ENCODE measurements around the gene DALRD3. TPM values are rescaled to one million over a fixed set of nuclear protein-coding genes. Genes with fewer than 3 reads are reported as not detected.

DALRD3 gene, protein sequence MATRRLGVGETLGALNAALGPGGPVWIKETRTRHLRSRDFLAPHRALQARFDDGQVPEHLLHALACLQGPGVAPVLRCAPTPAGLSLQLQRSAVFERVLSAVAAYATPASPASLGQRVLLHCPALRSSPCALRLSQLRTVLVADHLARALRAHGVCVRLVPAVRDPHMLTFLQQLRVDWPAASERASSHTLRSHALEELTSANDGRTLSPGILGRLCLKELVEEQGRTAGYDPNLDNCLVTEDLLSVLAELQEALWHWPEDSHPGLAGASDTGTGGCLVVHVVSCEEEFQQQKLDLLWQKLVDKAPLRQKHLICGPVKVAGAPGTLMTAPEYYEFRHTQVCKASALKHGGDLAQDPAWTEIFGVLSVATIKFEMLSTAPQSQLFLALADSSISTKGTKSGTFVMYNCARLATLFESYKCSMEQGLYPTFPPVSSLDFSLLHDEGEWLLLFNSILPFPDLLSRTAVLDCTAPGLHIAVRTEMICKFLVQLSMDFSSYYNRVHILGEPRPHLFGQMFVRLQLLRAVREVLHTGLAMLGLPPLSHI
- 35.7 and 37.4 TPM in 2 replicates for total RNA-seq

DNA sequence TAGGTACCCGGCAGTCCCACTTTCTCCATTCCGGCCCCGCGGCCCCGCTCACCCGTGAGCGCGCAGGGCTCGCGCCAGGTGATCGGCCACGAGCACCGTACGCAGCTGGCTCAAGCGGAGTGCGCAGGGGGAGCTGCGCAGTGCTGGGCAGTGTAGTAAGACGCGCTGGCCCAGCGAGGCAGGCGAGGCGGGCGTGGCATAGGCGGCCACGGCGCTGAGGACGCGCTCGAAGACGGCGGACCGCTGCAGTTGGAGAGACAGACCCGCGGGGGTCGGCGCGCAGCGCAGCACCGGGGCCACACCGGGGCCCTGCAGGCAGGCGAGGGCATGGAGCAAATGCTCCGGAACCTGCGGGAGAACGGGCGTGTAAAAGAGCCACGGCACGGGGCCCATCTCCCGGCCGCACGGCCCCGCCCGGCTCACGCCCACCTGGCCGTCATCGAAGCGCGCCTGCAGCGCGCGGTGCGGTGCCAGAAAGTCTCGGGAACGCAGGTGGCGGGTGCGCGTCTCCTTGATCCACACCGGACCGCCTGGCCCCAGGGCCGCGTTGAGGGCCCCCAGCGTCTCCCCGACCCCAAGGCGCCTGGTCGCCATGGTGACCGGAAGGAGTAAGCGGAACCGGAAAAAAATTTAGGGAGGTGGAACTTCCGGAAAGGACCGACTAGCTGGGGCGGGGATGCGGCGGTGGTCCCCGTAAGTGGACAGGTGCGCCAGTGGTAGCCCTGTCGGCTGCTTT is at the start of gene DALRD3:
Gene DALRD3 (minus strand): TSS at position 610 of the 736 bp plus-strand sequence. CDS start 16 bp downstream, at position 594.
- H3K27ac Mint-ChIP-seq, result peak within 1 kb of the TSS; percentile 86
- peak within 1 kb of the TSS; percentile 91 for H3K4me3 Mint-ChIP-seq
- peaks cover 17% of the 10 kb centered on the region for H3K4me1 Mint-ChIP-seq (ENCODE audit: low read depth)
- H3K9me3 Mint-ChIP-seq, result no peaks in the 10 kb centered on the region
- DNase-seq (ENCODE audit: low spot score), result peak; percentile 65
- intact Hi-C loops (cut with micrococcal nuclease), result loop anchor here (1.0 kb wide), 2 partner anchors 11 to 29 kb away; partner anchors contain the start of gene WDR6
- H3K36me3 Mint-ChIP-seq (ENCODE audit: low read depth), result peaks cover 23% of the 10 kb centered on the region
- no peaks in the 10 kb centered on the region for H3K27me3 Mint-ChIP-seq (ENCODE audit: insufficient read depth)

DNA sequence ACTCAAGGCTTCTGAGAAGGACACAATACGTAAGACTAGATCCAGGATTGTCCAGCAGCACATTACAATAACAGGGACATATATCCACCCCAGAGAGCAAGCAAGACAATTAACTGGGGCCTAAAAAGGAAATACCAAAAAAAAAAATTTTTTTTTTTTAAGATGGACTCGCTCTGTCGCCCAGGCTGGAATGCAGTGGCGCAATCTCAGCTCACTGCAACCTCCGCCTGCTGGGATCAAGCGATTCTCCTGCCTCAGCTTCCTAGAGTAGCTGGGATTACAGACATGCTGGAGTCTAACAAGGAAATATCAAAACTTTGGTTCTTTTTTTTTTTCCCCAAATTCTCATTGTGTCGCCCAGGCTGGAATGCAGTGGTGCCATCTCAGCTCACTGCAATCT is 39.6 kb upstream of the DALRD3 start:
- Mint-ChIP-seq H3K27ac (no peak overlapping the region), H3K4me3 (no peak overlapping the region), H3K27me3 (ENCODE audit: insufficient read depth) (no peaks in the 10 kb centered on the region), H3K4me1 (ENCODE audit: low read depth) (no peaks in the 10 kb centered on the region), H3K36me3 (ENCODE audit: low read depth) (peaks cover 30% of the 10 kb centered on the region), H3K9me3 (no peaks in the 10 kb centered on the region)
- no peak for DNase-seq (ENCODE audit: low spot score)
- intact Hi-C loops (cut with micrococcal nuclease), result no loop called here

DNA sequence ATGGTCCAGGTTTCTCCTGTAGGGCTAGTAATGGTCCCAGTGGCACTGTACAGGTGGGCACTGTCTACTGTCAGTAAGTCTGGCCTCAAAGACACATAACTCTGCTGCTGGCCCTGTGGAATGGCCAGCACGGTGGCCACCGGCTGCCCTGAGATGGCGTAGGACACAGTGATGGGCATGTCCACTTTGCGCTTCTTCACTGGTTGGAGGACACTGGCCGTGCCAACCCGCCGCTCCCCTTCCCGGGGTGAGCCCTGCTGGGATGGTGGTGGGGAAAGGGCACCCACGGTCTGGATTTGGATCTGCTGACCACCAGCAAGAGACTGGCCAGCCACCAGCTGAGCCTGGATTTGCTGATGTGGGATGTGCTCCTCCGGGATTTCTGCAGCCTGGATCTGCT is 38.9 kb upstream of the DALRD3 start:
- no peaks in the 10 kb centered on the region for H3K27me3 Mint-ChIP-seq (ENCODE audit: insufficient read depth)
- no peaks in the 10 kb centered on the region for H3K4me1 Mint-ChIP-seq (ENCODE audit: low read depth)
- no peaks in the 10 kb centered on the region for H3K9me3 Mint-ChIP-seq
- DNase-seq (ENCODE audit: low spot score), result no peak
- H3K27ac Mint-ChIP-seq, result no peak overlapping the region
- H3K4me3 Mint-ChIP-seq, result no peak overlapping the region
- H3K36me3 Mint-ChIP-seq (ENCODE audit: low read depth), result peaks cover 32% of the 10 kb centered on the region
- intact Hi-C loops (cut with micrococcal nuclease), result no loop called here

DNA sequence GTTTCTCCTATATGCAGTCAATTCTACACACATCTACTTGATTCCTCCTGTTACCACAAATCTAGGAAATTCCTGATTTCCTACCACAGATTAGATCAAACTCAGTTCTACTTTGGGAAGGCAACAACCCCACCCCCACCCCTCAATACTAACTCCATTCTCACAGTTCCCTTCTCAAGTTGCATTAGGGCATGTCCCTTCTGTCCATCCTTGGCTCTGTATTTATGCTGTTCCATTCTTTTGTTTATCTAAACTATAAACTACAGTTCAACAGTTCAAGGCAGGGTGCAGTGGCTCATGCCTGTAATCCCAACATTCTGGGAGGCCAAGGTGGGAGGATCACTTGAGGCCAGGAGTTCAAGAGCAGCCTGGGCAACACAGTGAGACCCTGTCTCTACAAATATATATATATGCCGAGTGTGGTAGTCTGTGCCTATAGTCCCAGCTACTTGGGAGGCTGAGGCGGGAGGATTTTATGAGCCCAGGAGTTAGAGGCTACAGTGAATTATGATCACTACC is 36.0 kb upstream of the DALRD3 start:
- H3K4me3 Mint-ChIP-seq, result no peak overlapping the region
- no peaks in the 10 kb centered on the region for H3K4me1 Mint-ChIP-seq (ENCODE audit: low read depth)
- no peak overlapping the region for H3K27ac Mint-ChIP-seq
- H3K27me3 Mint-ChIP-seq (ENCODE audit: insufficient read depth), result no peaks in the 10 kb centered on the region
- DNase-seq (ENCODE audit: low spot score), result no peak
- intact Hi-C loops (cut with micrococcal nuclease), result no loop called here
- no peaks in the 10 kb centered on the region for H3K9me3 Mint-ChIP-seq
- peaks cover 44% of the 10 kb centered on the region for H3K36me3 Mint-ChIP-seq (ENCODE audit: low read depth)

DNA sequence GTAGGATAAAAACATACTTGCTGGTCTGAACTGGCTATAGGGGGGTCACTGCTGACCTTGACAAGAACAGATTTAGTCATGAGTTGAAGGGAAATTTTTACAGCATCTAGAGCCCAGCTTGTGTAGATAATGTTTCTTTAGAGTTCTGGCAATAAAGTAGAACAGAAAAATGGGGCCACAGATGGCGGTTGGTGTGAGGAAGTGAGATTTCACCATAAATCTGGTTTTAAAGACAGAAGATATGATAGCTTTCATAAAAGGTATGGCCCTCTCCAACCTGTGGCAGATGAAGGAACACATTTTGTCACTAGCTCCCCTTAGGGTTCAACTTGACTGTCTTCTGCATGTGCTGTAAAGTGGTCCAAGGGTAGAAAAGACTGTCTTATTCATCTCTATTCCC is 35.2 kb upstream of the DALRD3 start:
- no peaks in the 10 kb centered on the region for H3K4me1 Mint-ChIP-seq (ENCODE audit: low read depth)
- H3K36me3 Mint-ChIP-seq (ENCODE audit: low read depth), result peaks cover 44% of the 10 kb centered on the region
- no peaks in the 10 kb centered on the region for H3K27me3 Mint-ChIP-seq (ENCODE audit: insufficient read depth)
- intact Hi-C loops (cut with micrococcal nuclease), result no loop called here
- no peaks in the 10 kb centered on the region for H3K9me3 Mint-ChIP-seq
- DNase-seq (ENCODE audit: low spot score), result no peak
- no peak overlapping the region for H3K4me3 Mint-ChIP-seq
- H3K27ac Mint-ChIP-seq, result no peak overlapping the region

DNA sequence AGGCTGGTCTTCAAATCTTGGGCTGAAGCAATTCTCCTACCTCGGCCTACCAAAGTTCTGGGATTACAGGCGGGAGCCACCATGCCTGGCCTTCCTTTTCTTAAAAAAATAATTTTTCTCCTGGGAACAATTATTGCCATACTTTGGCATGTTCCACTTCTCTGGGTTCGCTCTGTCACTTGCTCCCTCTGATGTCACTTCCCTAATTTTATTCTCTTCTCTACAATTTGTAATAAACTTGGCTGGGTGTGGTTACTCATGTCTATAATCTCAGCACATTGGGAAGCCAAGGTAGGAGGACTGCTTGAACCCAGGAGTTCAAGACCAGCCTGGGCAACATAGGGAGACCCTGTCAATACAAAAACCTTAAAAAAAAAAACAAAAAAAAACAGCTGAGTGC is 16.9 kb upstream of the DALRD3 start:
- Mint-ChIP-seq H3K4me3 (no peak overlapping the region), H3K27me3 (ENCODE audit: insufficient read depth) (no peaks in the 10 kb centered on the region), H3K36me3 (ENCODE audit: low read depth) (peaks cover 34% of the 10 kb centered on the region), H3K4me1 (ENCODE audit: low read depth) (peaks cover 5% of the 10 kb centered on the region), H3K27ac (no peak overlapping the region), H3K9me3 (no peaks in the 10 kb centered on the region)
- no peak for DNase-seq (ENCODE audit: low spot score)
- intact Hi-C loops (cut with micrococcal nuclease), result no loop called here

DNA sequence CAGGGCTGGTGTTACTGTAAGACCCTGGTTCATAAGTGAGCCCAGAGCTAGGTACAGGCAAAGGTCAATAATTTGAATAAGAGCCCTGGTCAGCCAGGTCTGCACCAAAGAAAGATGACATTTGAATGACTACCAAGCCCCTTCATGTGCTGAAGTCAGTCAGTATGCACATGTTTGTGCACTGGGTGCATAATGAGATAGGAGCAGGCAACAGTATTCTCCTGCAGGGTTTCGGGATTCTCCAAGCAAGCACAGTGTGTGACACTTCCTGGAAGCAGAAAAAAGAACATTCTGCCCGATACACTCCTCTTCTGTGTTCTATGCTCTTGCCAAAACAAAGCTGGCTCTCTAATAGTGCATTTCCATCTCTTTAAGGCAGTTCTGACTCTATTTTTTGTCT is 16.3 kb upstream of the DALRD3 start:
- DNase-seq (ENCODE audit: low spot score), result no peak
- Mint-ChIP-seq H3K27me3 (ENCODE audit: insufficient read depth) (no peaks in the 10 kb centered on the region), H3K4me3 (no peak overlapping the region), H3K27ac (no peak overlapping the region), H3K9me3 (no peaks in the 10 kb centered on the region), H3K36me3 (ENCODE audit: low read depth) (peaks cover 35% of the 10 kb centered on the region), H3K4me1 (ENCODE audit: low read depth) (peaks cover 10% of the 10 kb centered on the region)
- intact Hi-C loops (cut with micrococcal nuclease), result no loop called here

DNA sequence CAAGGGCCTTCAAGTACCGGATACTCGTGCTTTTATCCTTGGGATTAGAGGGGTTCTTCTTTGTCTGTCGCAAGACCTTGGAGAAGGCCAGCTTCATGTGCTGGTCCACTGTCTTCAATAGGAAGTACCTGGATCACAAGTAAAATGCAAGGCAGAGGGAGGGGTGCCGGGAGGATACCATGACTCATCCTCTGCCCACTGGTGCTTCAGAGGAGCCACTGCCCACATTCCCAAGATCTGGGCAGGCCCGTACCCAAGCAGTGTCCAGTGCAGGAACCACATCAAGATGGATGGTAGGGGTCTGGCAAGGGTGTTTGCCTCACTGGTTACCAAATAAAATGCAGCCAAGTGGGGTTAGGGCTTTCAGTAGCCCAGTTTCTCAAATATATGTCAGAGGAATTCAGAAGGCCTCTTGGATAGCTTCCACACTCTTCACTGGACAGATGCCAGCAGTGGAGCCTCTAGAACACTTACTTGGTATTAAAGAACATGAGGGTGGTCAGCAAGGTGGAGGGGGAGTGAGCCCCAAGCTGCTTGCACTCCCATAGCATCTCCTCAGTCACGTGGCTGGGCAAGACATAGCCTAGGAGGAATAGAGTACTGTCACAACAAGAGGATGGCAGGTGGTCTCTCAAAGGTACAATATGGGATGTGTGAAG is 14.4 kb upstream of the DALRD3 start:
- Mint-ChIP-seq H3K4me1 (ENCODE audit: low read depth) (peaks cover 26% of the 10 kb centered on the region), H3K27ac (no peak overlapping the region), H3K36me3 (ENCODE audit: low read depth) (peaks cover 48% of the 10 kb centered on the region), H3K27me3 (ENCODE audit: insufficient read depth) (no peaks in the 10 kb centered on the region), H3K9me3 (no peaks in the 10 kb centered on the region), H3K4me3 (no peak overlapping the region)
- DNase-seq (ENCODE audit: low spot score), result no peak
- intact Hi-C loops (cut with micrococcal nuclease), result no loop called here

DNA sequence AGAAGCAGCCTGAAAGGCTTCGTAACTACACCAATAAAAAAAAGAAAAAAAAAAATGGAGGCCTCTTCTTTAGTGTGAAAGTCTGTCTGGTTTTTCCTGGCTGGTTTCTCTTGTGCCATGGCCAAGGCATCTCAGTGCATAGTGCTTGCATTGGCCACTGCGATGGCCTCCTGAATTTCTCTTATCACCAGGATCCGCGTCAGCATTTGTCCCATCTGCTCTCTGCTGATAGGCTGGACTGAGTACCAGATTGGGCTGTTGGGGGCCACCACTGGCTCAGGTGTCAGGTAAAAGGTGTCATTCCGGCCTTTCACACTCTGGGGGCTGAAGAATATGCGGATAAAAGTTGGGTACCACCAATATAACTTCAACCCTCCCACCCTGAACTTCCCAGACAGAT is 11.9 kb upstream of the DALRD3 start:
- Mint-ChIP-seq H3K4me3 (no peak overlapping the region), H3K4me1 (ENCODE audit: low read depth) (peaks cover 44% of the 10 kb centered on the region), H3K27ac (no peak overlapping the region), H3K36me3 (ENCODE audit: low read depth) (peaks cover 63% of the 10 kb centered on the region), H3K9me3 (no peaks in the 10 kb centered on the region), H3K27me3 (ENCODE audit: insufficient read depth) (no peaks in the 10 kb centered on the region)
- DNase-seq (ENCODE audit: low spot score), result no peak
- intact Hi-C loops (cut with micrococcal nuclease), result no loop called here

DNA sequence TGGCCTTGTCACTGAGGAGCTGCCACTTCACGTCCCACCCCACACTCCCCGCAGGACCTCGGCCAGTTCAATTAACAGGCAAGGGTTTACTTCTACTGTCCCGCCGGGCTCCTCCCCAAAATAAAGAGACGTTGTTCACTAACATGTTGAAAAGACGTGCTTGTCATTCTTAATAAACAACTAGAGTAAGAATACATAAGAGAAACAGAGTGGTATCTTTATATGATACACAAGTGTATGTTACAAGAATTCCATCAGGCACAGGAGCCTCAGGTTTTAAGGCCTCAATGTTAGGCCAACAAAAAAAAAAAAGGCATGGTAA is 11.1 kb upstream of the DALRD3 start:
- DNase-seq (ENCODE audit: low spot score), result no peak
- peak overlapping the region; percentile 93 for H3K4me3 Mint-ChIP-seq
- H3K27me3 Mint-ChIP-seq (ENCODE audit: insufficient read depth), result no peaks in the 10 kb centered on the region
- peaks cover 65% of the 10 kb centered on the region for H3K36me3 Mint-ChIP-seq (ENCODE audit: low read depth)
- no peaks in the 10 kb centered on the region for H3K9me3 Mint-ChIP-seq
- peak overlapping the region; percentile 90 for H3K27ac Mint-ChIP-seq
- peaks cover 47% of the 10 kb centered on the region for H3K4me1 Mint-ChIP-seq (ENCODE audit: low read depth)
- intact Hi-C loops (cut with micrococcal nuclease), result loop anchor here (1.0 to 10.0 kb wide), 8 partner anchors 8 to 643 kb away; partner anchors contain the start of genes APEH, ATRIP, CCDC51 and IP6K2

DNA sequence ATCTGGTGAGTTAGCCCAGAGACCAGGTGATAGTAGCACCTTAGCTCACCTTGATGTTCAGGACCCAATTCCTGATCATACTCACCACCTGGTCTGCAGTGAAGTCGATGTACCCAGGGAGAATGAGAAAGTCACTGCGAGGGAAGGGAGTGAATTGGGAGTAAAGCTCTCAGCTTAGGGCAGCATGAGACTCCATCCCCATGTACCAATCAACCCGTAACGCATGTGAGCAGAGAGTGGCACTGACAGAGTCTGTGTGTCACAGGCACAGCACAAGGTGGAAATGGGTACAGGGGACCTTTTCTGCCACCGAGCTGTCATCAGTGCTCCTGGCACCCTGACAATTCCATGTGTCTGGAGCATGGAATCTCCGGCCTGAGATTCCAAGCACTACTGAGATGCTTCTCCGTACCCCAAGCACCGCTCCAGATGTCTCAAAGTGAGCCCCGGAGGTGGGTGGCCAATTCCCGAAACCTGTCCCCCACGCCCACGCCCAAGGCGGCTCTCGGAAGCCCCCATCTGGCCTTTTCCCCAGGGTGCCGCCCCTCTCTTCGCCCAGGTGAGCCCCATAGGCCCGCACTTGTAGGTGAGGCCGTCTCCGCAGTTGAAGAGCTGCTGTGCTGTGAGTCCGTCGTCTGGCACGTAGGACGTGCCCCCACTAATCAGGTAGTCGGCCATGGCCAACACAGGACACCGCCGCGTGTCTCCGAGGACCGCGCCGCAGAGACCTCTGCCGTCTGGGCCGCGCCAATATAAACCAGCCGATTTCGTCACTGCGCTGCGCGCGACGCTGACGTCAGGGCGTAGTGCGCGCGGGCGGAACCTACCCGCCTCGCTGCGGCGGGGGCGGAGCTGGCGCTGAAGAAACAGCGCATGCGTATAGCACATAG is 10.5 kb upstream of the DALRD3 start, which contains the start of gene IMPDH2:
Gene IMPDH2 (minus strand): TSS at position 726 of the 890 bp plus-strand sequence. CDS start 48 bp downstream, at position 678.
- DNase-seq (ENCODE audit: low spot score), result peak; percentile 92
- intact Hi-C loops (cut with micrococcal nuclease), result loop anchor here (1.0 to 10.0 kb wide), 8 partner anchors 8 to 643 kb away; partner anchors contain the start of genes APEH, ATRIP, CCDC51 and IP6K2
- peak within 1 kb of the TSS; percentile 90 for H3K27ac Mint-ChIP-seq
- H3K27me3 Mint-ChIP-seq (ENCODE audit: insufficient read depth), result no peaks in the 10 kb centered on the region
- peaks cover 50% of the 10 kb centered on the region for H3K4me1 Mint-ChIP-seq (ENCODE audit: low read depth)
- peaks cover 70% of the 10 kb centered on the region for H3K36me3 Mint-ChIP-seq (ENCODE audit: low read depth)
- H3K9me3 Mint-ChIP-seq, result no peaks in the 10 kb centered on the region
- peak within 1 kb of the TSS; percentile 93 for H3K4me3 Mint-ChIP-seq

DNA sequence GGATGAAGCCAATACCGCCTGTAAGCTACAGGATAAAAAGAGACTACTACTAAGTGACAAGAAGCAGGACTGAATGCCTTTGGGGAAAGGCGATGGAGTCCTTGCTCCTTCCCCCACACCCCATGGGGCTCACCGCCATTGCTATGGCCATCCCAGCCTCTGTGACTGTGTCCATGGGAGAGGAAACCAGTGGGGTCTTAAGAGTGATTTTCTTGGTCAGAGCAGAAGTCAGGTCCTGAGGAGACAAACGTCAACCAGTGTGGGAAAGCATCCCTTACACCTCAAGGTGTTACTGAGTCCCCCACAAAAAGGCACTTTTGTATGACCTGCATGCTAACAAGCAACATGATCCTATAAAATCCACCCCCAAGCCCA is 9.9 kb upstream of the DALRD3 start:
- DNase-seq (ENCODE audit: low spot score), result no peak
- Mint-ChIP-seq H3K4me3 (peak overlapping the region; percentile 93), H3K4me1 (ENCODE audit: low read depth) (peaks cover 56% of the 10 kb centered on the region), H3K36me3 (ENCODE audit: low read depth) (peaks cover 76% of the 10 kb centered on the region), H3K9me3 (no peaks in the 10 kb centered on the region), H3K27me3 (ENCODE audit: insufficient read depth) (no peaks in the 10 kb centered on the region), H3K27ac (peak overlapping the region; percentile 90)
- intact Hi-C loops (cut with micrococcal nuclease), result loop anchor here (2.0 to 10.0 kb wide), 4 partner anchors 39 to 644 kb away; partner anchors contain the start of genes APEH, ATRIP, CCDC51 and IP6K2

Data from activated T-helper 1 cell treated with anti-CD3 and anti-CD28 coated beads, Interleukin-12 subunit alpha, Interleukin-12 subunit beta, Interleukin-2, Interleukin-4 antibody, amounts not matched to agents 30 ng/mL and 10 ng/mL and 1 ng/mL, durations not matched to agents 14 hours and 24 hours and 36 hours (primary cell).